Sciatic nerve (tissue), 2 donors: Measurements from ENCODE around the gene GLB1L3. TPM values are rescaled to one million over a fixed set of nuclear protein-coding genes. Genes with fewer than 3 reads are reported as not detected.
"Not testable (repeated sequence)": the region's sequence is repeated elsewhere in the genome, so short reads cannot be mapped to it uniquely, and the experiment has no call there.

Experiments used
- ATAC-seq: fragments of 200-7000 bp; cut with Tn5 transposase; one replicate; pipeline ENCODE4 v1.9.1; 2020; ENCODE audit warnings: mild to moderate bottlenecking, moderate library complexity
- DNase-seq: peaks from one replicate; pipeline ENCODE4 v3.0.0-alpha.2; 2020; ENCODE audit warnings: low spot score
- intact Hi-C: fragments of 100-400 bp; cut with DNase I; formaldehyde crosslinking; loops from one replicate; pipeline ENCODE4 v1.14.2; 2022
- total RNA-seq: library from RNA; stranded (reverse); fragmentation: NEBNext Ultra II Directional; extraction: Animal tissue kit (Norgen Biotek cat#: 25700); gene quantifications from one replicate; pipeline ENCODE4 v1.2.1, GENCODE V29; 2021
- donor health status: DM: no; HTN: no; CAD: no.
- donor health status: DM: no; HTN: no; CAD: no.

The GLB1L3 gene
- total RNA-seq, 1 donor from 2014 or later = not detected

GRCh38 chr11:134291196-134291595, 15.0 kb downstream of the GLB1L3 start:
- intact Hi-C loops = no loop called here
- ATAC-seq (no peak), DNase-seq (no peak)

DNA sequence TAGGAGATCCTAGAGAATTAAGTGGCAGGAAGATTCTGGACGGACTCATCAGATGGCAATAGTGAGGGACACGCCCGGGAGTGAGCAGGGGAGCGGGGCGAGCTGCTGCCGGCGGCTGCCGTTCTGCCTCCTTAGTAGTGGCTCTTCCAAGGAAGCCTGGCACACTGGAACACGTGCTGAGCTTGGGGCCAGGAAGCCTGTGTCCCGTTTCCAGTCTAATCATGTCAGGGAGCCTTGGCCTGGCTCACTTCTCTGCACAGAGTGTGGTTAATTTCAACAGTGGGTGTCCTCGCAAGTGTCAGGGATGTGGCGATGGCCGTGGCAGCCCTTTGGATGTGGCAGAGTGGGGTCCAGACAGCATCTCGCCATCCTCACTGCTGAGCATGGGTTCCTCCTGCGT, 16.5 kb downstream of the GLB1L3 start:
- DNase-seq (no peak), ATAC-seq (no peak)
- intact Hi-C loops = no loop called here

GRCh38 chr11:134293119-134294113, 17.2 kb downstream of the GLB1L3 start:
- ATAC-seq (no peak), DNase-seq (no peak)
- intact Hi-C loops = no loop called here

GRCh38 chr11:134294664-134295063, 18.5 kb downstream of the GLB1L3 start:
- intact Hi-C loops = no loop called here

DNA sequence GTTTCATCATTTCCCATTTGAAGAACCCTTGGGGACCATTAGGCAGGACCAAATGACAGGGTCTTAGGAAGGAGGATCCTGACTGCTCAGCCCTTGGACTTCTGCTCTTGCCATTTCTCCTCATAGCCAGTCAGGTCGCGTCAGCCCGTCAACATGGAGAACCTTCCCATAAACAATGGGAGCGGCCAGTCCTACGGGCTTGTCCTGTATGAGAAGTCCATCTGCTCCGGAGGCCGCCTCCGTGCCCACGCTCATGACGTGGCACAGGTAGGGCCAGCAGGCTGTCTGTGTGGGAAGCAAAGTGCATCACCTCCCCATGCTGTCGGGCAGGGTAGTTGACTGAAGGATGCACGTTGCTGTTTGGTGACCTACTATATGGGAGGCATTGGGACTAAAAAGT, 36.0 kb downstream of the GLB1L3 start:
- DNase-seq (no peak), ATAC-seq (no peak)
- intact Hi-C loops = no loop called here

More at GRCh38 chr11:134294664-134295063, 18.5 kb downstream of the GLB1L3 start:
- ATAC-seq (no peak), DNase-seq (no peak)

- ATAC-seq (no peak), DNase-seq (no peak)
- intact Hi-C loops = no loop called here
Observed at GRCh38 chr11:134312807-134313206, 36.6 kb downstream of the GLB1L3 start.

- DNase-seq (no peak), ATAC-seq (no peak)
- intact Hi-C loops = no loop called here
Observed at GRCh38 chr11:134313379-134313778, 37.2 kb downstream of the GLB1L3 start.

DNA sequence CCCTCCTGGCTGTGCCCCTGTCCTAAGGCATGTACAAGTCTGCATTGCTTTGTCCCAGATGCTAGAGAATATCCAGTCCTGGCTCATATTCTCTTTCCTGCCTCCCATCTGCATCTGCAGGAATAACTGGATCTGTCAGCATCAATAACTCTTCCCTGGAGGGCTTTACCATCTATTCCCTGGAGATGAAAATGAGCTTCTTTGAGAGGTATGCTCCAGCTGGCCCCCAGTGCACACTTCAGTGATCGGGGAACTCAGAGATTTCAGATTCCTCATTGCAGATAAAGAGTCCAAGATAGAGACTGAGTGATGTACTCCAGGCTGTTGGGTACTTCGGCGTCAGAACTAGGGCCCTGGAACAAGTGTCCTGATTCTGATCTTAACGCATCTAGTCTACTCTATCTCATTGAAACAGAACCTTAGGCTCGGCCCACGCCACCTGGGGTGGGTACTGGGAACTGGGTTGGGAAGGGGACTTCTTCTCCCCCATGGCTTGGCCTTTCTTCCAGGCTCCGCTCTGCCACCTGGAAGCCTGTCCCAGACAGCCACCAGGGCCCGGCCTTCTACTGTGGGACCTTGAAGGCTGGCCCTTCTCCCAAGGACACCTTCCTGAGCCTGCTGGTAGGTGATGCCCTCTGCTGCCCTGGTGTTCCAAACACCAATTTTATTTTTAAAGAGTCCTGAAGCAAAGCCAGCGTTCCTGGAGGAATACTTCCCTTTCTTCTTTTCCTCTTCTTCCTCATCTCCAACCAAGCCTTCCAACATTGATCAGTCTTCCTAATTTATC, 37.8 kb downstream of the GLB1L3 start:
- DNase-seq (no peak), ATAC-seq (no peak)
- intact Hi-C loops = no loop called here

DNA sequence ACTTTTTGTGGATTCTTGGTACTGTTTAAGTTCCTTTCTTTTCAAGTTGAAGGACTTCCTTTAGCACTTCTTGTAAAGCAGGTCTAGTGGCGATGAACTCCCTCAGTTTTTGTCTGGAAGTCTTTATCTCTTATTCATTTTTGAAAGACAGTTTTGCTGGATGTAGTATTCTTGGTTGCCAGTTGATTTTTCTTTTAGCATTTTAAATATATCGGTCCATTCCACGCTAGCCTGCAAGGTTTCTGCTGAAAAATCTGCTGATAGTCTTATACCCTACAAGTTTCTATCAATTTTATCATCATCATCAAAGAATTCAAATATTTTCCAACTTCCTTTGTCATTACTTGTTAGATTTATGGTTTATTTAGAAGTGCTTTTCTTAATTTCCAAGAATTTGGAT, 40.9 kb downstream of the GLB1L3 start:
- ATAC-seq = no peak
- intact Hi-C loops = no loop called here
- no peak for DNase-seq

DNA sequence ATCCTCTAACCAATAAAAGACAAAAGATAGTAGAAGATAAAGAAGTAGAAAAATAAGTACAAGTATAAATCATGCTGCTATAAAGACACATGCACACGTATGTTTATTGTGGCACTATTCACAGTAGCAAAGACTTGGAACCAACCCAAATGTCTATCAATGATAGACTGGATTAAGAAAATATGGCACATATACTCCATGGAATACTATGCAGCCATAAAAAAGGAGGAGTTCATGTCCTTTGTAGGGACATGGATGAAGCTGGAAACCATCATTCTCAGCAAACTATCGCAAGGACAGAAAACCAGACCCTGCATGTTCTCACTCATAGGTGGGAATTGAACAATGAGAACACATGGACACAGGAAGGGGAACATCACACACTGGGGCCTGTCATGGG, 45.2 kb downstream of the GLB1L3 start:
- intact Hi-C loops = not testable (repeated sequence)

DNA sequence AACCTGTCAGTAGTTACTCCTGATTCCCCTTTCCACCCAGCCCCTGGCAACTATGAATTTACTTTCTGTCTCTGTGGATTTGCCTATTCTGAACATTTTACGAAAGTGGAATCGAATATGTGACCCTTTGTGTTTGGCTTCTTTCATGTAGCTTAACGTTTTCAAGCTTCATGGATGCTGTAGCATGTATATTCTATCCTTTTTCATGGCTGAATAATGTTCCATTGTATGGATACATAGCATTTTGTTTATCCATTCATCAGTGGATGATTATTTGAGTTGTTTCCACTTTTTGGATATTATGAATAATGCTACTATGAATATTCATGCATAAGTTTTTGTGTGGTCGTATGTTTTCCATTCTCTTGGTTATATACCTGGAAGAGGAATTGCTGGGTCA, 46.4 kb downstream of the GLB1L3 start:
- DNase-seq = no peak
- ATAC-seq = no peak
- intact Hi-C loops = no loop called here

More for the DNA sequence above, 45.2 kb downstream of the GLB1L3 start:
- not testable (repeated sequence) for DNase-seq, ATAC-seq

- DNase-seq (no peak), ATAC-seq (no peak)
- intact Hi-C loops = no loop called here
Observed at GRCh38 chr11:134328433-134328832, 52.3 kb downstream of the GLB1L3 start.

DNA sequence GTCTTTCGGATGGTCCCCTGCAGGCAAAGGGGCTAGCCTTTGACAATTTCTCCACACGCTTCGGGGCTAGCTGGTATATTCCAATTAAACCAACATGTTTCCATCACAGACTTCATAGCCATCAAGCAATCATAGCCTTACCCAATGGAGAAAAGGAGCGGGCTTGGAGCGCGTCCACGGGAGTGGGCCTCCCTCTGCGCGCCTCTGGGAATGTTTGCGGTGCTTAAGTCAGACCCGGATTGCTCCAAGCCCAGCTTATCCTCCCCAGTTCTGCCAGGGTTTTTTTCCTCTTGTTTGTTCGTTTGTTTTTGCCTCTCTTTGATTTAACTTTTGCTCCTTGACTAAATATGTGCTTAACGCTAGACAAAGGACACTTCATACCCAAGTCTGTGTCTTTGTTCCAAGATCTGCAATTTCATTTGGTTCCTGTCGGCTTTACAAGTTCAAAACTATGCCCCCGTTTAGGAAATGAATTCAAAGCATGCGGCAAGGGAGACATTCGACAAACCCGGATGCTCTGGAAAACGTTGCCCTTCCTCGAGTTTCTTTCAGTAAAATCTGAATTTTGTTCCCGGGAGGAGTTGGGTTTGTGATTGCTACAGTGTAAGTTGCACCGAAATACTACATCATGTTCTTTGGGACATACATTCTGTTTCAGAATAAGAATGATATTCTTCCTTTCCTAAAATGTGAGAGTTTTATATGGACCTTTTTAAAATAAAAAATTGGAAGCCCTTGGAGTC, 54.6 kb downstream of the GLB1L3 start:
- no peak for ATAC-seq
- no peak for DNase-seq
- intact Hi-C loops = no loop called here

DNA sequence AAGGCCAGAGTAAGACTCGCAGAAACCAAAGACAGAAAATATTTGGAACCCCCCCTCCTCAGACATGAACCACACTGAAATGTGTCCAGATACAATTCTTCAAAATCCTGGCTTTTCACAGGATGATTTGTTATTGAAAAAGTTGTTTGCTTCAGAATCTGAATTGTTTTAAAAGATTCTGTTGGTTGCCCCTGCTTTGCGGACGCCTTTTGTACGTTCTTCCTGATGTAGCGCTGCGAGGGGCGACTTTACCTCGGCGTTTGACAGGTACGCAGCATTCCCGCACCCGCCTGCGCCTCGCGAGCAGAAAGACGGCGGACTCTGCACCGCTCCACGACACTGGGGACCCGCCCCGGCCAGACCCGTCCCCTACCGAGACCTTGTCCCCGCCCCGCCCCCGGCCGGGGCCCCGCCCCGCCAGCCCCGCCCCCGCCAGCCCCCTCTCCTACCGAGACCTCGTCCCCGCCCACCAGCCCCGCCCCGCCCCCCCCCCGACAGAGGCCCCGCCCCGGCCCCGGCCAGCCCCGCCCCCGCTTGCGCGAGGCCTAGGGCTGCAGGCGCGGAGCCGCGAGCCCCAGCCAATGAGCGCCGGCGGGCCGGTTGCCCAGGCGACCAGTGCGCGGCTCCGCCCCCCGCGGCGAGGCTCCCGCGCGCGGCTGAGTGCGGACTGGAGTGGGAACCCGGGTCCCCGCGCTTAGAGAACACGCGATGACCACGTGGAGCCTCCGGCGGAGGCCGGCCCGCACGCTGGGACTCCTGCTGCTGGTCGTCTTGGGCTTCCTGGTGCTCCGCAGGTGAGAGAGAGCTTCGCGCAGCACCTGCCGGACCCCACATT, 55.4 kb downstream of the GLB1L3 start, which contains the start of gene GLB1L2:
Gene GLB1L2, plus strand, starts transcription at position 635 of the 835 bp plus-strand sequence. Its CDS starts 74 bp downstream, at position 709.
- ATAC-seq = peak; percentile 95
- DNase-seq = peak; percentile 85
- intact Hi-C loops = no loop called here

DNA sequence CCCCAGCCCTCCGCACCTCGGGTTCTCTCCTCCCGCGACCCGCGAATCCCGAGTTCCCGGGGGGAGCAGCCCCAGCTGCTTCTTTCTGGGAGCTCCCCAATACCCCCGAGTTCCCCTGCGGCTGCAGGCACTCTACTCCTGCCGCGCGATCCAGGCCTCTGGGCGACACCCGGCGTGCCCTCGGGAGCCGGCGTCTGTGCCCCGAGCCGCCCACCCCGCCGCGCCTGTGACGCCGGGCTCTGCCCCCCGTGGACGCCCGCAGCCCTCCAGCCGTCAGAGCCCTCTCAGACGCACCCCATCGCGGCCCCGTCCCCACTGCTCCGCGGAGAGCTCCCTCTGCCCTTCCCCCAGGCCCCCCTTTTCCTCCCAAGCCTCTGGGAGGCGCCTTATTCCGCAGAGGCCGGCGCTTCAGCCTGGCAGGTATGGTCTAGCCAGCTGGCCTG, 56.0 kb downstream of the GLB1L3 start:
- intact Hi-C loops = no loop called here
- ATAC-seq = peak; percentile 12
- no peak for DNase-seq

DNA sequence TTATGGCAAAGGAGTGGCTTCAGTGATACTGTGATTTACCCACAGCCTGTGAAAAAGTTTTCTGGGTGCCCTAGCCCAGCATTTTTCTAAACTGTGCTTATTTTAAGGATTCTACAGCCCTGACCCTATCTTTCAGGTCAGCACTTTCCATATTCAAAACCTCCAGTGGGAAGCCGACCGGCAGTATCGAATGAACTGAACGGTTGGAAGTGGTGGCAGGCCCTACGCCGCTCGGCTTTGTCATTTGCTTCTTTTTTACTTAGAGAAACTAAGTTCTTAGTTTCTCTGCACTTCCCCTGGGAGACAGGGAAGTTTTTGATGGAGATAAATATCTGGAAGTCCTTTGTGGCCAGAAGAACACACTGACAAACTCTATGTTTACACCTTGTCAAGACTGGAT, 56.6 kb downstream of the GLB1L3 start:
- DNase-seq = no peak
- intact Hi-C loops = no loop called here
- ATAC-seq = no peak

GRCh38 chr11:134333312-134333711, 57.1 kb downstream of the GLB1L3 start:
- intact Hi-C loops = no loop called here
- DNase-seq = no peak
- ATAC-seq = no peak

GRCh38 chr11:134333946-134334345, 57.8 kb downstream of the GLB1L3 start:
- DNase-seq (no peak), ATAC-seq (no peak)
- intact Hi-C loops = no loop called here
